ELR (cell line): ENCODE data around the gene TRMT1.

Source experiments
- DNase-seq: peaks from one replicate; pipeline ENCODE4 v3.0.0-alpha.2; 2015; ENCODE audit warnings: low read depth

Gene TRMT1

GRCh38 chr19:13090511-13091231 is 25.9 kb downstream of the TRMT1 start:
- DNase-seq, result no peak

- DNase-seq, result no peak
Measured at GRCh38 chr19:13089857-13090507, 26.6 kb downstream of the TRMT1 start.

GRCh38 chr19:13089139-13089856 is 27.2 kb downstream of the TRMT1 start:
- DNase-seq, result peak; percentile 64

- no peak for DNase-seq
Measured at GRCh38 chr19:13087795-13088537, 28.6 kb downstream of the TRMT1 start.

- DNase-seq, result no peak
Measured at GRCh38 chr19:13087295-13087694, 29.2 kb downstream of the TRMT1 start.

- no peak for DNase-seq
Measured at GRCh38 chr19:13086341-13086740, 30.2 kb downstream of the TRMT1 start.

- no peak for DNase-seq
Measured at GRCh38 chr19:13085666-13086065, 30.9 kb downstream of the TRMT1 start.

GRCh38 chr19:13083627-13084026 is 32.9 kb downstream of the TRMT1 start:
- DNase-seq, result no peak

GRCh38 chr19:13083008-13083404 is 33.5 kb downstream of the TRMT1 start:
- no peak for DNase-seq

- DNase-seq, result peak; percentile 53
Measured at GRCh38 chr19:13082192-13083007, 34.1 kb downstream of the TRMT1 start.

GRCh38 chr19:13079542-13079986 is 37.0 kb downstream of the TRMT1 start:
- no peak for DNase-seq

GRCh38 chr19:13078897-13079541 is 37.5 kb downstream of the TRMT1 start:
- DNase-seq, result no peak

- no peak for DNase-seq
Measured at GRCh38 chr19:13078381-13078780, 38.2 kb downstream of the TRMT1 start.

- no peak for DNase-seq
Measured at GRCh38 chr19:13077240-13077639, 39.3 kb downstream of the TRMT1 start.

- DNase-seq, result no peak
Measured at GRCh38 chr19:13076787-13077186, 39.8 kb downstream of the TRMT1 start.

GRCh38 chr19:13076320-13076719 is 40.2 kb downstream of the TRMT1 start:
- DNase-seq, result no peak

GRCh38 chr19:13074378-13074777 is 42.2 kb downstream of the TRMT1 start:
- DNase-seq, result no peak

GRCh38 chr19:13073263-13073662 is 43.3 kb downstream of the TRMT1 start:
- no peak for DNase-seq

GRCh38 chr19:13072188-13072908 is 44.2 kb downstream of the TRMT1 start:
- no peak for DNase-seq
